NCI-H2227 treated with DMSO at 0.1 percent for 48 hours (cell line): ENCODE data around the gene HLA-DMA.

Experiments
- DNase-seq: peaks from one replicate; lab custom pipeline; 2025; lab: John Stamatoyannopoulos, UW

The HLA-DMA gene

DNA sequence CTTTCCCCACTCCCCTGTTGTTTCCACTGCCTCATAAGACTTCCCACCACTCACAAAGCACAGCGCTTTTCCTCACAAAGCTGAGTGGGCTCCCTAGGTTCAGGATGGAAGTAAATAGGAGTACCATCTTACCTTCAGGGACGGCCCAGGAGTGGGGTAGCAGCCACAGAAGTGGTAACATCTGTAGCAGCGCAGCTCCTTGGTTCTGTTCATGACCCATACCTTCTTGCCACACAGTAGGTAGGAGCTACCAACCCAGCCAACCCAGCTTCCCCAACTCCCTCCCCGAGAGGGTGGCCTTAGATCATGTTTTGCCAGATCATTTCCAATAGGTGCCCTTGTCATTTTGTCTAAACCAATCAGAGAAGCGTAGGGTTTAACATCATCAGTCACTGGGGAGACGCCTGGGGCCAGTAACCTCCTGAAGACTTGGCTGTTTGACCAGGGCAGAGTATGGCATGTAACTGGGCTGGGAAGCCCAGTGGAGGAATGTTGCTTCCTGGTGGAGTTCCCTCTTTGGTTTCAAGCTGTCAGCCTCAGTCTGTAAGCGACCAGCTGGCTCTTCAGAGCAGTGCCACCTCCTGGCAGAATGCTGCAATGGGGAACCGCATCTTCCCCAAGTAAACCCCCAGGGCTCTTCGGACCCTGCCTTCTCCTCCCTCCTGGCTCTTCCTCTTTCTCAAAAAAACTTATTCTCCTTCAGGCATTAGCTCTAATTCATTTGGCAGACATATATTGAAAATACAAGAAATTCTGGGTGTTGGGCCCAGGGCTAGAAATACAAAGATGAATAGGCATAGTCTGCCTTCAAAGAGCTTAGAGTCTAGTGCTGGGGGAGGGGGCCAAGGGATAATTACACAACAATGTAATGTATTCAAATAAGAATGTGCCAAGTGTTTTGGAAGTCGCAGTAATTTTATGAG, at the start of gene HLA-DMA:
Gene HLA-DMA (minus strand): TSS at position 281 of the 923 bp plus-strand sequence. CDS start 61 bp downstream, at position 220.
- peak; percentile 71 for DNase-seq

DNA sequence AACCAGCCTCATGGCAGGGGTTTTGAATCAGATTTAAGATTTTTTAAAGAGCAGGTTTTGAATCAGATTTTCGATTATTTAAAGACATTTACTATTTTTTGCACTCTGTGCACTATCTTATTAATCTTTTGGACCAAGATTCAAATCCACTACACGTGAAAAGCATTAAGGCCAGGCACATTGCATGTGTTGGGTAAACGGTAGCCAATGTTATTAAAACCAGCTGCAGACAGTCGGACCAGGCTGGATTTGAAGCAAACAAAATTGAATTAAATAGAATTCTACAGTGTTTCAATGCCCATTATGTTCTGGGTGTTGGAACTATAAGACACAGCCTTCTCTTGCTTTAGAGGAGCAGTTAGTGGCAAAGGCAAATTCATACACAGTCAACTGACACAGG, 48.8 kb upstream of the HLA-DMA start:
- no peak for DNase-seq

DNA sequence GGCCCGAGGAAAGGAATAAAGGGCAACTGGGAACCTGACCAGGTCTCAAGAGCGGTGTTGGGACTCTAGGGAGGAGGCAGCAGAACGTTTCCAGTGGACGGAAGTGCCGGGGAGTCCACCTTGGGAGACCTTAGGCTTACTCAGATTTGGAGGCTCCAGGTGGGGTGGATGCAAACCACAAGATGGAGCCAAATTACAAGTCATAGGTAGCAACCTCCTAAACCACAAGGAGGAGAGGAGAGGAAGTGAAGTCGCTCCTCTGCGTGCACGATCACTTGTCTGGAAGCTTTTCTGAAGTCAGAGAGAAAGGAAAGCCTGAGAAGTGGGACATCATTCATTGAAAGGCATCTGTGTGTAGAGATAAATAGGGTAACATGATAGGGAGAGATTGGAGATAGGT, 47.2 kb upstream of the HLA-DMA start:
- DNase-seq, result no peak

DNA sequence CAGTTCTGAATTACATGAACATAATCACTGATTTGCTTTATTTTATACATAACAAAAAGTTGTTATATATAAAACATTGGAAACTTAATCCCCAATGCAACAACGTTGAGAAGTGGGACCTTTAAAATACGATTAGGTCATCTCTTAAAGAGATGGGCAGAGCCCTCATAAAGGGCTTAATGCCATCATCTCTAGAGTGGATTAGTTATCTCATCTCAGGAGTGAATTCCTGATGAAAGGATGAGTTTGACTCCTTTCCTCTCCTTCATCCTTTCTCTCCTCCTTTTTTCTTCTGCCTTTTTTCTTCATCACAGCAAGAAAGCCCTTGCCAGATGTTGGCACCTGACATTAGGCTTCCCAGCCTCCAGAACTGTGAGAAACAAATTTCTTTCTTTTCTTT, 42.6 kb upstream of the HLA-DMA start:
- no peak for DNase-seq

DNA sequence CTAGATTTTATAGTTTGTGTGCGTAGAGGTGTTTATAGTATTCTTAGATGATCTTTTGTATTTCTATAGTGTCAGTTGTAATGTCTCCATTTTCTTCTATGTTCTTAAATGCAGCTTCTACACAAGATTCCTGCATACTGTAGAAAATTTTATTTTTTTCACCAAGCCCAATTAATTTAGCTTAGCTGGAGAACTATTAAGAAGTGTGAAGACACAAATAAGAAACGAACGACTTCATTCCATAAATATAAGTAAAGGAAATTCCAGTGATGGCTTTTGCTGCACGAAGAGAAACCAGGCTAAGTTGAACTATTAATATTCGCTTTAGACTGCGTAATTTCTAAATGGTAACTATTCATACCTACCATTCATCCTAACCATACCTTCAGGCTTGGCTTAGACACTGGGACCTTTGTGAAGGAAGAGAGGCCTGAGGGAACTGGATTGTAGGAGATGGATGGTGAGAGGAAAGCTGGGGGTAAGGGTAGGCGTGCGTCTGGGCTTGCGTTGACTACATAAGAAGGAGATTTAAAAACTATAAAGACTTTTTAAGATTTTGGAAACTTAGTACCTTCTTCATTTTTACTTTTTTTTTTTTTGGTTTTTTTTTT, 40.6 kb upstream of the HLA-DMA start:
- no peak for DNase-seq

DNA sequence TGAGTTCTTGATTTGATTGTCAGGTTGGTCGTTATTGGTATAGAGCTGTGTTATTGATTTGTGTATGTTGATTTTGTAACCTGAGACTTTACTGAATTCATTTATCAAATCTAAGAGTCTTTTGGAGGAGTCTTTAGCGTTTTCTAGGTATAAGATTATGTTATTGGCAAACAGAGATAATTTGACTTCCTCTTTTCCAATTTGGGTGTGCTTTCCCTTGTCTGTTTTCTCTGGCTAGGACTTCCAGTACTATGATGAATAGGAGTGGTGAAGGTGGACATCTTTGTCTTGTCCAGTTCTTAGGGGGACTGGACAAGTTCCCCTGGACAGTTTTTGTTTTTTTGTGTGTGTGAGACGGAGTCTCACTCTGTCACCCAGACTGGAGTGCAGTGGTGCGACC, 39.1 kb upstream of the HLA-DMA start:
- DNase-seq, result no peak

DNA sequence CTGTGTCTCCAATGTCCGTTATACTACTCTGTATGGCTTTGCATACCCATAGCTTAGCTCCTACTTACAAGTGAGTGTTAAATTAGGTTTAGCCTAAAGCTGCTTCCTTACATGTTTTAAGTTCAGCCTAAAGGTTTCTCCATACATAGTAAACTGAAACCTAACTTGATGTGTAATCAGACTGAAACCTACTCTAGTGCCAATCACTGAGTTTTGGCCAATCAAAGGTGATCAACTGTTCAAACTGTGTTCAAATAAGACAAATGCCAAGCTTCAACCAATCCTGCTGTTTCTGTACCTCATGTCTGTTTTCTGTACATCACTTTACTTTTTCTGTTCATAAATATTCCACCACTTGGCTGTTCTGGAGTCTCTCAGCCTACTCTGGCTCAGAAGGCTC, 36.5 kb upstream of the HLA-DMA start:
- no peak for DNase-seq

DNA sequence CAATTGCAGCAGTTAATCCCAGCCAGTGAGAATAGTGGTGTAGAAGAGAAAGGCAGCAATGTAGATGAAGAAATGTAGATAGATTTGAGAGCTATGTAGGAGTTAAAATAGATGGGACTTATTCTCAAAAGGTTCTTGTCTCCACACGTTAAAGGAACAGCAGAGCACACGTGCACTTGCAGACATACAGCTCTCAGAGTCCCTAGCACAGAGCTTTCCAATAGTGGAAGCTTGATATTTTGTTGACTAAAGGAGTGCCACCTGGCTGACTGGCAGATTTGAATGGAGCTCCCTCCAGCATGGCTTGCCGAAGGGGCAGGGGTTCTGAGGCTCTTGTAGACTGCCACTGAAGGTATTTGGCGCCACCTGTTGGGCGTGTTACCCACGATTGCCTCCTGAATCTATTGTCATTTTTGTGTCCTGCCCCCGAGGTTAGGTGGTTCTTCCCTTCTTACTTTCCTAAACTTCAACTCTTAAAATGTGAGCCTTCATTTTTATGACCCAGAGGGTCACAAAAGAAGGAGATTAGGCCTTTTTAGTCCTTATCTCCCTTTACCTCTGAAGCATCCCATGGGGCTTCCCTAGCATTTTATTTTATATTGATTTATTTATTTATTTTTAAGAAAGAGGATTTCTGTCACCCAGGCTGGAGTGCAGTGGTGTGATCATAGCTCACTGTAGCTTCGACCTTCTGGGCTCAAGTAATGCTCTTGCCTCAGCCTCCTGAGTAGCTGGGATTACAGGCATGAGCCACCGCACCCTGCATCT, 31.9 kb upstream of the HLA-DMA start:
- DNase-seq, result peak; percentile 75

DNA sequence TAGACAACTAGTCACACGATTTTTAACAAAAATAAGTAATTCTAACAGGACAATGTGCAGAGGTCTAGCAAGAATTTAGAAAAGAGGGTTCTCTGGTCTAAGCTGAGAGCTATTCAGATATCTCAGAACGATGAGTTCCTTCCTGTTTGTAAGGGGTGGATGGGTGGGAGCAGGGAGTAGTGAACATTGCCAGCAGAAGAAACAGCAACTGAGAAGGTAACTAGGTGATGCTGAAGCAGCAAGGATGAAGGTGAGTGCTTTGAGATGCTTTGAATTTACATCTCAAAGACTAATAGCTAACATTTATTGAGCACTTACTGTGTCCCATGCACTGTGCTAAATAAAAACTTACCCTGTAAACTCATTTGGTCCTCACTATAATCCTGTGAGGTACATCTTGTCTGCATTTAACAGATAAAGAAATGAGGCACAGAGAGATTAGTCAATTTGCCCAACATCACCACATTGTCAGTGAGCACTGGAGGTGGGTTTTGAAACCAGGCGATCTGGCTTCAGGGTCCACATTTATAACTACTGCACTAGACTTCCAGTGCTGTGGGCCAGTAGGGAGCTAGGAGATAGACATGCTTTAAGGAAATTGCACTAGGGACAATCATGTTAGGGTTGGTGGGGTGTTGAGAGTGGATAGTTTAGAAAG, 31.2 kb upstream of the HLA-DMA start:
- DNase-seq, result no peak

DNA sequence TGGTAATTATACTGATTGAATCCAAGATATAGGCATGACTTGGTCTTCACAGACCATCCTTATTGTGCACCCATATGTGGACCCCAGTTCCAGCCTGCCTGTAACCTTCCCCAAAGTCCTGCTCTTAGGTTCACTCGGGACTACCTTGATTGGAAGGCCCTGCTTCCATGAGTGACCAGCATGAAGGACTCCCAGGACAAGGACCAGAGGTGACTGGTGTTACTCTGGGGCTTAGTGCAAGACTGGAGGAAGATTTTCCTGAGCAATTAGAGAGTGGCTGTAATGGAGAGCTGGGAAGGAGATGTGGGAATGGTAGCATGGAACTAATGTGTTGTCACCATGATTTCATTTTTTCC, 30.6 kb upstream of the HLA-DMA start:
- no peak for DNase-seq

DNA sequence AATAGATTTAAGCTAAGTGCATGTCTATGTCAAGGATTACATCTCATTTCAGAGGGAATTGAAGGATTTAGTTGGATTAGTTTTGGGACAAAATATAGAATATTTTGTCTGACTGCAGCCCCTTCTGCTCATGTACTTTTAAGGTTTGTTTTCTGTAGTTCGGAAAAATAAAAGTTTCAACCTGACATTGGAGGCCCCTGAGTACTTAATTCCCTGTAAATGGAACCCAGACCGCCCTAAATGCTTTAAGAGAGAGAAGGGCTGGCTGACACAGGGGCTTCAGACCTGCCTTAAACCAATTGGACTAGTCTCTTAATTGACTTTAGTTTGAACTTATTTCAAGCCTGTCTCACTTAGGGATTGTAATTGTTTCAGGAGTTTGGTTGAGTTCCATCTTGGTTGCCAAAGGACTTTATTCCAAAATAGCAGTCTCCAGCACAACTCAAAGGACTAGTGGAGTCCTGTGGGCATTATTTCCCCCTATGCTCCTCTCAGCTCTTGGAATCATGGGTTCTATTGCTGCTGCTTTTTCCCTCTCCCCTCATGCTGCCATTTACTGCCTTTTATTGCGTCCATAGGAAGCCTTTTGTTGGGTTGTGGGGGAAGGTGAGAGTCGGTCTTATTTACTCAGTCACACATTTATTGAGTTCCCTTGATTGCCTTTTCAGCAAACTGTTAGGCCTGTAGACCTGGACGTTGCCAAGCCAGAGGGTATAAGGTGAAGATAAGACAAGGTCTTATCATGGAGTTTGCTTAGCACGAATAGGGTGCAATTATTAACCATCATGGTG, 30.0 kb upstream of the HLA-DMA start:
- DNase-seq, result no peak

DNA sequence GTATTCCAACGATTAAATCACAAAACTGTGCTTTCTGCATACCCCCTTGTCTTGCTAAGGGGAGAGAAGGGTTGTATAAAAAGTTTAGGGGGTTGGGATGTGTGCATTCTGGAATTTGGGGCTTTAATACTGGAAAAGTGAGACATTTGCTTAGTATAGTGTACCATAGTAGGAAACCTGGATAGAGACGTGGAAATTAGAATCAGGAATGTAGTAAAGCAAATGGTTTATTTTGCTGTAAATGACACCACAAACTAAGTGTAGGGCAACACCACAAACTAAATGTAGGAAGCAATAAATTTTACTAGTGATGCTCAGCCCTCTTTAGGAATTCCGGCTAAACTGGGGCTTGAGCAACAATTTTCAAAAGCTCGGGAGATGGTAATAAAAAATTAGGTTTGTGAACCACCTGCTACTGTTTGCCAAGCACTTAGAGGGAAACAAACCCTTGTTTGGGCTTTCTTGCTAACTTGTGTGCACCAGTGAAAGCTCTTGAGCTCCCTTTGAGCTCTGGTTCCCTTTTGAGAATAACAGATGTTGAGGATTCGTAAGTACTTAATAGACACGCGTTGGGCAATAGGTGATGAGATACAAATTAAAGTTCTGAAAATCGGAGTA, 29.3 kb upstream of the HLA-DMA start:
- no peak for DNase-seq

DNA sequence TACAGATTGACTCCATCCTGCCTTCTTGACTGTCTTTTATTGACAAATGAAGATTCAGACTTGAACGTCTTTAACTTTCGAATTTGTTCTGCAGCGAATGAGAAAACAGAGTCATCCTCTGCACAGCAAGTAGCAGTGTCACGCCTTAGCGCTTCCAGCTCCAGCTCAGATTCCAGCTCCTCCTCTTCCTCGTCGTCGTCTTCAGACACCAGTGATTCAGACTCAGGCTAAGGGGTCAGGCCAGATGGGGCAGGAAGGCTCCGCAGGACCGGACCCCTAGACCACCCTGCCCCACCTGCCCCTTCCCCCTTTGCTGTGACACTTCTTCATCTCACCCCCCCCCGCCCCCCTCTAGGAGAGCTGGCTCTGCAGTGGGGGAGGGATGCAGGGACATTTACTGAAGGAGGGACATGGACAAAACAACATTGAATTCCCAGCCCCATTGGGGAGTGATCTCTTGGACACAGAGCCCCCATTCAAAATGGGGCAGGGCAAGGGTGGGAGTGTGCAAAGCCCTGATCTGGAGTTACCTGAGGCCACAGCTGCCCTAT, 27.7 kb upstream of the HLA-DMA start:
- DNase-seq, result no peak

DNA sequence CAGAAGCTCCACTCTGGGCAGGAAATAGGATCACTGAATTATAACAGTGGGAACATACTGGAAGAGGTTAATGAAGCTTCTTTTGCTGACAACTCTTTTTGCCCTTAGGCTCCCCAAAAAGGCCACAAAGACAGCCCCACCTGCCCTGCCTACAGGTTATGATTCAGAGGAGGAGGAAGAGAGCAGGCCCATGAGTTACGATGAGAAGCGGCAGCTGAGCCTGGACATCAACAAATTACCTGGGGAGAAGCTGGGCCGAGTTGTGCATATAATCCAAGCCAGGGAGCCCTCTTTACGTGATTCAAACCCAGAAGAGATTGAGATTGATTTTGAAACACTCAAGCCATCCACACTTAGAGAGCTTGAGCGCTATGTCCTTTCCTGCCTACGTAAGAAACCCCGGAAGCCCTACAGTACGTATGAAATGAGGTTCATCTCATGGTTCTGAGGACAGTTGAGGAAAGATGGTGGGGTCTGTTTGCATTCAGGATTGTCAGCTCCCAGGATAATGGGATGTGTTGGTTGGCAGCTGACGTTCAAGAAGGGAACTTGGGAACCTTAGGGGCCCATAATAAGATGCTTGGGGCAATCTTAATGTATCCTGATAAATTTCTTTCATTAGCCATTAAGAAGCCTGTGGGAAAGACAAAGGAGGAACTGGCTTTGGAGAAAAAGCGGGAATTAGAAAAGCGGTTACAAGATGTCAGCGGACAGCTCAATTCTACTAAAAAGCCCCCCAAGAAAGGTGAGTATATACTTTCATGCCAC, 27.0 kb upstream of the HLA-DMA start:
- no peak for DNase-seq

DNA sequence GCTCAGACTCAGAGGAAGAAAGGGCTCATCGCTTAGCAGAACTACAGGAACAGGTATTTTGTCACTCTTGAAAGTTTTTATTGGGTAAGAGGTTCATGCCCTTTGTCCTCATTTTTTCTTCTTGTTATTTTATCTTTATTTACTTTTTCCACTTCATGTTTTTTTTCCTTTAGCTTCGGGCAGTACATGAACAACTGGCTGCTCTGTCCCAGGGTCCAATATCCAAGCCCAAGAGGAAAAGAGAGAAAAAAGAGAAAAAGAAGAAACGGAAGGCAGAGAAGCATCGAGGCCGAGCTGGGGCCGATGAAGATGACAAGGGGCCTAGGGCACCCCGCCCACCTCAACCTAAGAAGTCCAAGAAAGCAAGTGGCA, 25.0 kb upstream of the HLA-DMA start:
- no peak for DNase-seq

DNA sequence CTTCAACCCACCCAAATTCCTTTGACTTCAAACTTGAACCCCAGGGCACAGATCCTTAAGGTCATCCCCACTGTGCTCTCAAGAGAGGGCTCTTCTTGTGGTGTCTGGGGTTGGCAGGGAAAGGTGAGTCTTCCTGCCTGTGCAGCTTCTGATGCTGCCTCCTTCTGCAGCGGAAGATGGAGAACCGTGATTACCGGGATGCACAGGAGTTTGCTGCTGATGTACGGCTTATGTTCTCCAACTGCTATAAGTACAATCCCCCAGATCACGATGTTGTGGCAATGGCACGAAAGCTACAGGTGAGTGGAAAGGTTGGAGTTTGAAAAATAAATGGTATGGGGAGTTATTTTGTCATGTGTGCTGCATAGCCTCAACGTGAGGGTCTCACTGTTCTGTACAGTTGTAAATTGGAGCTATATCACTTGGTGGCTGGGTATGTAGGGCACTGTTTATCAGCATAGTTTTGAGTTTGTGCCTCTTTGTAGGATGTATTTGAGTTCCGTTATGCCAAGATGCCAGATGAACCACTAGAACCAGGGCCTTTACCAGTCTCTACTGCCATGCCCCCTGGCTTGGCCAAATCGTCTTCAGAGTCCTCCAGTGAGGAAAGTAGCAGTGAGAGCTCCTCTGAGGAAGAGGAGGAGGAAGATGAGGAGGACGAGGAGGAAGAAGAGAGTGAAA, 24.5 kb upstream of the HLA-DMA start:
- DNase-seq, result no peak

DNA sequence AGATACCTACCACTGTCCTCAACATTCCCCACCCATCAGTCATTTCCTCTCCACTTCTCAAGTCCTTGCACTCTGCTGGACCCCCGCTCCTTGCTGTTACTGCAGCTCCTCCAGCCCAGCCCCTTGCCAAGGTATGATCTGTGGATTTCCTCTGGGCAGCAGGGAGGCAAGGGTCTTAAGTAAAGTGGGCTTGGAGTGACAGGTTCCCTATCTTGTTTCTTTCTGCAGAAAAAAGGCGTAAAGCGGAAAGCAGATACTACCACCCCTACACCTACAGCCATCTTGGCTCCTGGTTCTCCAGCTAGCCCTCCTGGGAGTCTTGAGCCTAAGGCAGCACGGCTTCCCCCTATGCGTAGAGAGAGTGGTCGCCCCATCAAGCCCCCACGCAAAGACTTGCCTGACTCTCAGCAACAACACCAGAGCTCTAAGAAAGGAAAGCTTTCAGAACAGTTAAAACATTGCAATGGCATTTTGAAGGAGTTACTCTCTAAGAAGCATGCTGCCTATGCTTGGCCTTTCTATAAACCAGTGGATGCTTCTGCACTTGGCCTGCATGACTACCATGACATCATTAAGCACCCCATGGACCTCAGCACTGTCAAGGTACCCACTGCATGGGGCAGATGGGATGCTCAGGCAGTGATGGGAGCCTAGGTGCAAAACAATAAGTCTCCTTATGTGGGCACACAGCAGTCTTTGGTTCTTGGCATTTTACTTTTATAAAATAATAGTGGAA, 23.6 kb upstream of the HLA-DMA start:
- no peak for DNase-seq

DNA sequence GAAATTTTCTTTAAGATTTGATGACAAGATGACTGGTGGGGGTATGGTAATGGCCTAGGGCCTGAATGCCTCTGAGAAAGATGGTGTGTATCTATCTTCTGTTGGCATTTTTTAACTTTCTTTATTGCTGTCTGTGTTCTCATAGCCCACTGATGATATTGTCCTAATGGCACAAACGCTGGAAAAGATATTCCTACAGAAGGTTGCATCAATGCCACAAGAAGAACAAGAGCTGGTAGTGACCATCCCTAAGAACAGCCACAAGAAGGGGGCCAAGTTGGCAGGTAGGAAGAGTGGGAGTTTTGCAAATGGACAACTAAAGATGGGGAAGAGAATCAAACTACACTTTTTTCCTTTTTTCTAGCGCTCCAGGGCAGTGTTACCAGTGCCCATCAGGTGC, 23.0 kb upstream of the HLA-DMA start:
- DNase-seq, result no peak
